Nephron (organoid): ENCODE measurements around the gene ZNF317.
A peak's percentile ranks its signal among the peaks of the same experiment; 100 is the strongest.

ENCODE experiments used
- H3K27ac Mint-ChIP-seq, 3 experiments: 2 replicates each; pipeline ENCODE4 v1.8.0; 2020; ENCODE audit warnings: mixed read lengths in 3 of 3, mild to moderate bottlenecking in 2 of 3, moderate library complexity in 1 of 3
- H3K27me3 Mint-ChIP-seq: 2 replicates; pipeline ENCODE4 v1.8.0; 2021; ENCODE audit warnings: low read depth, mild to moderate bottlenecking, moderate library complexity, mixed read lengths
- H3K36me3 Mint-ChIP-seq: 2 replicates; pipeline ENCODE4 v1.8.0; 2020; ENCODE audit warnings: low read depth, mixed read lengths
- H3K4me1 Mint-ChIP-seq: 2 replicates; pipeline ENCODE4 v1.8.0; 2020; ENCODE audit warnings: mixed read lengths
- H3K4me3 Mint-ChIP-seq, 3 experiments: 2 replicates each; pipeline ENCODE4 v1.8.0; 2020; ENCODE audit warnings: mild to moderate bottlenecking in 3 of 3, mixed read lengths in 3 of 3, moderate library complexity in 2 of 3
- H3K9me3 Mint-ChIP-seq: 2 replicates; pipeline ENCODE4 v1.8.0; 2020; ENCODE audit warnings: mixed read lengths
- CTCF ChIP-seq, 3 experiments: fragments of 200-600 bp; sonication (generic); IDR thresholded peaks; one replicate each; pipeline ENCODE4 v1.5.0; 2021; ENCODE audit warnings: antibody characterized with exemption in 3 of 3; ENCODE audit not compliant: unreplicated experiment in 3 of 3

The ZNF317 gene

GRCh38 chr19:9126900-9127405 lies 13.2 kb upstream of the ZNF317 start, which contains the start of gene OR7G3:
TSS of gene OR7G3 (minus strand) at chr19:9126950. CDS start at chr19:9126950, 0 bp downstream.
- no peaks in the 10 kb centered on the region for H3K4me1 Mint-ChIP-seq
- peaks cover 15% of the 10 kb centered on the region for H3K27me3 Mint-ChIP-seq
- peaks cover 10% of the 10 kb centered on the region for H3K9me3 Mint-ChIP-seq
- no peak within 1 kb of the TSS for H3K4me3 Mint-ChIP-seq
- H3K27ac Mint-ChIP-seq = no peak within 1 kb of the TSS
- TF ChIP-seq CTCF (IDR thresholded peaks at IDR 0.05; ENCODE audit: unreplicated experiment in 3 of 3) = no peak
- no peaks in the 10 kb centered on the region for H3K36me3 Mint-ChIP-seq

GRCh38 chr19:9128171-9128570 lies 12.0 kb upstream of the ZNF317 start:
- Mint-ChIP-seq H3K4me3 (no peak overlapping the region), H3K36me3 (no peaks in the 10 kb centered on the region), H3K27ac (no peak overlapping the region), H3K9me3 (peaks cover 7% of the 10 kb centered on the region), H3K27me3 (peaks cover 22% of the 10 kb centered on the region), H3K4me1 (no peaks in the 10 kb centered on the region)
- no peak for TF ChIP-seq CTCF (IDR thresholded peaks at IDR 0.05; ENCODE audit: unreplicated experiment in 3 of 3)

- no peak overlapping the region for H3K4me3 Mint-ChIP-seq
- H3K36me3 Mint-ChIP-seq = no peaks in the 10 kb centered on the region
- peaks cover 18% of the 10 kb centered on the region for H3K27me3 Mint-ChIP-seq
- no peak overlapping the region for H3K27ac Mint-ChIP-seq
- TF ChIP-seq CTCF (IDR thresholded peaks at IDR 0.05; ENCODE audit: unreplicated experiment in 3 of 3) = no peak
- no peaks in the 10 kb centered on the region for H3K4me1 Mint-ChIP-seq
- peaks cover 3% of the 10 kb centered on the region for H3K9me3 Mint-ChIP-seq
Observed at GRCh38 chr19:9130965-9131364, 9.2 kb upstream of the ZNF317 start.

GRCh38 chr19:9132422-9132821 lies 7.8 kb upstream of the ZNF317 start:
- H3K9me3 Mint-ChIP-seq = no peaks in the 10 kb centered on the region
- H3K27ac Mint-ChIP-seq = no peak overlapping the region
- H3K4me1 Mint-ChIP-seq = no peaks in the 10 kb centered on the region
- no peak for TF ChIP-seq CTCF (IDR thresholded peaks at IDR 0.05; ENCODE audit: unreplicated experiment in 3 of 3)
- H3K27me3 Mint-ChIP-seq = peaks cover 8% of the 10 kb centered on the region
- H3K4me3 Mint-ChIP-seq = no peak overlapping the region
- H3K36me3 Mint-ChIP-seq = no peaks in the 10 kb centered on the region

- Mint-ChIP-seq H3K4me3 (peak overlapping the region; percentile 98 to 100 (median 99)), H3K27me3 (no peaks in the 10 kb centered on the region), H3K27ac (peak overlapping the region; percentile 82 to 97 (median 95)), H3K9me3 (peaks cover 15% of the 10 kb centered on the region), H3K4me1 (peaks cover 13% of the 10 kb centered on the region), H3K36me3 (peaks cover 44% of the 10 kb centered on the region)
- TF ChIP-seq CTCF (IDR thresholded peaks at IDR 0.05; ENCODE audit: unreplicated experiment in 3 of 3) = no peak
Observed at GRCh38 chr19:9139609-9140158, 513 bp upstream of the ZNF317 start.

- H3K4me1 Mint-ChIP-seq = peaks cover 12% of the 10 kb centered on the region
- TF ChIP-seq CTCF (IDR thresholded peaks at IDR 0.05; ENCODE audit: unreplicated experiment in 3 of 3) = no peak
Observed at GRCh38 chr19:9144920-9145319, 4.7 kb downstream of the ZNF317 start.

More at GRCh38 chr19:9144920-9145319, 4.7 kb downstream of the ZNF317 start:
- peak overlapping the region; percentile 46 to 56 (median 51) for H3K4me3 Mint-ChIP-seq
- no peaks in the 10 kb centered on the region for H3K27me3 Mint-ChIP-seq
- no peak overlapping the region for H3K27ac Mint-ChIP-seq
- peaks cover 95% of the 10 kb centered on the region for H3K36me3 Mint-ChIP-seq
- peaks cover 57% of the 10 kb centered on the region for H3K9me3 Mint-ChIP-seq
